Spleen (tissue), 7 donors: ENCODE data around the gene ADM.

Experiments
- POLR2A ChIP-seq, 3 donors: fragments of 450-650 bp; IDR thresholded peaks; one replicate each; pipeline ENCODE4 v1.5.1; 2017; ENCODE audit warnings: antibody characterized with exemption in 3 of 3, mild to moderate bottlenecking in 1 of 3
- POLR2AphosphoS5 ChIP-seq, 3 donors: sonication (generic); formaldehyde crosslinking; IDR thresholded peaks; one replicate each; pipeline ENCODE4 v1.5.1; 2017; ENCODE audit warnings: antibody characterized with exemption in 3 of 3
- TF ChIP-seq, protein P1 (sequence below), 11 experiments: fragments of 200-600 bp in 7 of 11; fragments of 450-650 bp in 4 of 11; sonication (generic) in 4 of 11; IDR thresholded peaks in 8 of 11; conservative IDR thresholded peaks in 3 of 11; 1 replicate in 7 of 11; 2 replicates in 4 of 11; pipeline versions ENCODE4 v1.4.0 to v1.8.0; 2016 to 2021; ENCODE audit warnings: antibody characterized with exemption in 11 of 11, inconsistent platforms in 4 of 11, mild to moderate bottlenecking in 1 of 11
- donor health status: DM: no; HTN: no; CAD: no; lungs with moderate emphysema.
- donor health status: DM: no; HTN: no; CAD: no.
- donor health status: DM: no; HTN: no; CAD: no.

GRCh38 chr11:10356161-10356560 is 51.3 kb downstream of the ADM start:
- TF ChIP-seq, protein P1, sequence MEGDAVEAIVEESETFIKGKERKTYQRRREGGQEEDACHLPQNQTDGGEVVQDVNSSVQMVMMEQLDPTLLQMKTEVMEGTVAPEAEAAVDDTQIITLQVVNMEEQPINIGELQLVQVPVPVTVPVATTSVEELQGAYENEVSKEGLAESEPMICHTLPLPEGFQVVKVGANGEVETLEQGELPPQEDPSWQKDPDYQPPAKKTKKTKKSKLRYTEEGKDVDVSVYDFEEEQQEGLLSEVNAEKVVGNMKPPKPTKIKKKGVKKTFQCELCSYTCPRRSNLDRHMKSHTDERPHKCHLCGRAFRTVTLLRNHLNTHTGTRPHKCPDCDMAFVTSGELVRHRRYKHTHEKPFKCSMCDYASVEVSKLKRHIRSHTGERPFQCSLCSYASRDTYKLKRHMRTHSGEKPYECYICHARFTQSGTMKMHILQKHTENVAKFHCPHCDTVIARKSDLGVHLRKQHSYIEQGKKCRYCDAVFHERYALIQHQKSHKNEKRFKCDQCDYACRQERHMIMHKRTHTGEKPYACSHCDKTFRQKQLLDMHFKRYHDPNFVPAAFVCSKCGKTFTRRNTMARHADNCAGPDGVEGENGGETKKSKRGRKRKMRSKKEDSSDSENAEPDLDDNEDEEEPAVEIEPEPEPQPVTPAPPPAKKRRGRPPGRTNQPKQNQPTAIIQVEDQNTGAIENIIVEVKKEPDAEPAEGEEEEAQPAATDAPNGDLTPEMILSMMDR (IDR thresholded peaks at IDR 0.05 in 8 of 11, conservative IDR thresholded peaks at IDR 0.05 in 3 of 11), result no peak
- TF ChIP-seq POLR2A (IDR thresholded peaks at IDR 0.05), result no peak
- no peak for TF ChIP-seq POLR2AphosphoS5 (IDR thresholded peaks at IDR 0.05)
